HG03039 (cell line): ENCODE data around the gene ZMYM2.

Source experiments
- ATAC-seq: cut with Tn5 transposase; IDR thresholded peaks from one replicate; pipeline ENCODE4 v1.9.1; 2021; ENCODE audit warnings: mild to moderate bottlenecking, moderate library complexity; ENCODE audit not compliant: unreplicated experiment

The ZMYM2 gene

DNA sequence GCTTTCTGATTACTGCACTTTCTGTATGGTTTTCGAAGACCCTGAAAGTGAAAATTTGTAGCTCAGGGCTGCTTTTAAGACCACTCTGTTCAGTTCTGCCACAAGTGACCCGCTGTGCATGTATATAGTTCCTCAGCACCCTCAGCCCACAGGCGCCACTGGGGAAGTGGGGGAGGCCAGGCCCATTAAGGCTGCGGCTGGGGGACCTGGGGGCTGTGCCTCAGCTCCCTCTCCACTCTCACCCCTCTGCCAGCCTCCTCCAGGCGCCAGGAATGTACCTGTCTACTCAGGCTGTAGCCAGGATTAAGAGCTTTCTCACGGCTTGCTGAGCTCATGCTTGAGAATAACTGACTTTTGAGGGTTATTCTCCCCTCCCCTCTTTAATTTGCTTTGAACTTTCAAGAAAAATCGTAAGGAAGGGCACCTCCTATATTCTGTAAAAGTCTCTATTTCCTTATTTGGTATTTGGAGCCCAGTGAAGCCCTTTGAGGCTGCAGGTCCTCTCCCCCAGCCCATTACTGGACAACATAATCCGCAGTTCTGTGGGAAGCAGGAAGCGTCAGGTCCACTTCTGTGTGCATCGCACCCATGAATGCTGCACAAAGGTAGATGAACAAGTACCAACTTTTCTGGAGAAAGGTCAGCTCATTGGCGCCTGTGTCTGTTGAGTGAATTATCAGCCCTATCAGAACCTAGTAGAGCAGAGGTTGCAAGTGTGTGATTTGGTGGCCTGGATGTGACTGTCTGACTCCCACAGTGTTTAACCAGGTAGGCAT, 172.7 kb downstream of the ZMYM2 start:
- ATAC-seq = no peak

DNA sequence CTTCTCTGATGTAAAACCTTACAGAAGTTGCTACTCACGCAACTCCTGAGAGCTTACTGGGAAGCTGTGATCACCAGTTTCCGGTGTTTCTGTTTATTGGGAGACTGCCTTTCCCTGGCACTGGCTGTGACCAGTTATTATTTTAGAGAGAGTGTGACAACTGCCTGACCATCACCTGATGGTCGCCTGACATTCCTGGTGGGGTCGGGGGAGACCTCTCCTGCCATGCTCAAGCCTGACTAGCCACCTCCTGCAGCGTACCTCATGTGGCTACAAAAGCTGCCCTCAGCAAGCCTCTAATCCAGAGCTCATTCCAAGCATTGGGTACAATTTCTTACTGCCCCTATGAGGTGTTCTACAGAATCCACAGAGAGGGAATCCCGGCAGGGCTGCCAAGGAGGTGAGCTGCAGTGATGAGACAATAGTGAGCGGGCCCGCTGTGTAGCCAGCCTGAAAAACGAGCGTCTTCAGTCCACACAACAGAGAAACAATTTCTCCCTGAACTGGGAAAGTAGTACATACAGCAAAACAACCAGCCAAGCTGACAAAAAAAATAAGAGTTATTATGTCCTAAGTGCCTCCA, 173.6 kb downstream of the ZMYM2 start:
- no peak for ATAC-seq

DNA sequence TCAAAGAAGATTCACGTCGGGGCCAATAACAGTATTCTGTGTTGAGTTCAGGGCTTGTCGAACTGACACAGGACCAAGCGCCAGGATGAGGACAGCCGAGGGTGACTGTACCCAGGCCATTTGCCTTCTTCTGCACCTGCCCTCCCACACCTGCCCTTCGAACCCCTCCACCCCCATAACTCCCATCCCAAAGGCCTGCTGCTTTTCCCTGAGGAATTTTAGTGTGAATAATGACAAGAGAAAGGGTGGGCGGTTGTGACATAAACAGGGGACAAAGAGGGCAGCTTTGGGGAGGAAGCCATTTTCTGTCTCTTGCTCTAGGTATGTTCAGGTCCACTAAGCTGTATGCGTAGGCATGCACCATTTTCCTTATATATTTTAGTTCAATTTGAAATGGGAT, 176.2 kb downstream of the ZMYM2 start:
- no peak for ATAC-seq

DNA sequence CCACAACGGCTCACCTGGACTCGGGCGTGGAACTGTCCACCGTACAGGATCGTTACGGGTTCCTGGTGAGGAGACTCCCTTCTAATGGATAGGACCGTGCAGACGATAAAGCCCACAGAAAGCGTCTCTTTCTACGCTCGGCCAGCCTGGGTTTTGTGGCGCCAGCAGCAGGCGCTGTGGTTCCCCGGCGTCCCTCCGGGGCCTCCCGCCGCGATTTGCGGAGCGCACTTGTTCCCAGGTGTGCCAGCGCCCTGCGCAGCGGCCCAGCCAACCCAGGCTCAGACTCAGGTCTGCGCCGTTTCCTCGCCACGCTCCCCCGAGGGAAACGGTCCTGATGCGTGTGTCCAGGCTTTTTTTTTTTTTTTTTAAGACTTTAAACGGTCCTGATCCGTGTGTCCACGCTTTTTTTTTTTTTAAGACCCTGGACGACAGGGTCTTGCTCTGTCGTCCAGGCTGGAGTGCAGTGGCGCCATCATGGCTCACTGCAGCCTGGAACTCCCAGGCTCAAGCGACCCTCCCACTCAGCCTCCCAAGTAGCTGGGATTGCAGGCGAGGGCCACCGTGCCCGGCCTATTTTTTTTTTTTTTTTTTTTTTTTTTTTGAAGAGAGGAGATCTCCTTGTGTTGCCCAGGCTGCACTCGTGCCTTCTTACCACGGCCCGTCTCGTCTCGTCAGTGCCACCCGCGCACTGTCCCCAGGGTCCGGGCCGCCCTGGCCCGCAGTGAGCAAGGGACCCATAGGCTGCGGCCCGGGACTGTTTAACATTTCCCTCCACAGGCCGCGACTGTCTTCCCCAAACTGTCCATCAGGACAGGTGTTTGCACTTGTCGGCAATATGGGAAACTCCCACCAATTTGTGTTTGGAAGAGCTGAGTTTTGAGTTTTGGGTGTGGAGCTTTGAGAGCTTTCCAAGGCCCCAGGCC, 178.5 kb downstream of the ZMYM2 start:
- ATAC-seq = no peak

DNA sequence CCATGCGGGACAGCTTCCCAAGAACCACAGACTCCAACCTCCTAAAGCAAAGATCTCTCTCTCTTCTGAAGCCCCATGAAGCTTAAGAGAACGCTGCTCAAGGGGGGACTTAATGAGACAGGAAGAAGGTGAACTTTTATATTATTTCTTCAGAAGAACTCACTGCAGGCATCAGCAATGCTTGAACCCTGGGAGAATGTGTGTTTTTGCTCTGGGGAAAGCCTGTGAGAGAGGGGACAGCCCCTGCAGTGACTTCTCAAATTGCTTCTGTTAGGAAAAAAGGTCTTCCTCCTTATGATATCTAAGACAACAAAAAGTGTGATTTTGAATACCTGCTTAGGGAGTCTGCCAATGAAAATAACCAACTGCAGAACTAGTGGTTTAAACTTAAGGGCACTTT, 179.3 kb downstream of the ZMYM2 start:
- no peak for ATAC-seq

DNA sequence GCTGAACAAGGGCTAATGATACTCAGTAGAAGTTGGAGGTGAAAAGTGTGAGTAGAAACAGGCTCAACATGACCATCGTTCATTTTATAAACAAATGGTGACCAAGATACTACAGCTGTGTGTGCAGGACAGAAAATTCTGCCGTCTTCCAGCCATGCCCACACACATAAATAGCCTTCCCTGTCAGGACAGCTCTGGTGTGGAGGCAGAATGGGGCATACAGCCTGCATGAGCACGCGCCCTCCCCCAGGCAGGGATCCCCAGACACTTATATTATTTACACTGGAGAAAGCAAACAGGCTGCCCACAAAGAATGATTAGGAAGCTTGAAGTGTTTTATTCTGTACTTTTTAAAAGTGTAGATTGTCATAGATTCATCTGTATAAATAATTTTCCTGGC, 182.0 kb downstream of the ZMYM2 start:
- ATAC-seq = no peak
